GM12873 (cell line): Measurements from ENCODE around the gene SEC16A.

ENCODE experiments used
- TF ChIP-seq, protein P1 (sequence below): IDR thresholded peaks from 2 replicates; pipeline ENCODE4 v1.5.1; 2012; ENCODE audit warnings: low read depth, mild to moderate bottlenecking, moderate library complexity, low read length, control low read depth; ENCODE audit not compliant: insufficient read depth; ENCODE audit errors: missing control alignments

The SEC16A gene

DNA sequence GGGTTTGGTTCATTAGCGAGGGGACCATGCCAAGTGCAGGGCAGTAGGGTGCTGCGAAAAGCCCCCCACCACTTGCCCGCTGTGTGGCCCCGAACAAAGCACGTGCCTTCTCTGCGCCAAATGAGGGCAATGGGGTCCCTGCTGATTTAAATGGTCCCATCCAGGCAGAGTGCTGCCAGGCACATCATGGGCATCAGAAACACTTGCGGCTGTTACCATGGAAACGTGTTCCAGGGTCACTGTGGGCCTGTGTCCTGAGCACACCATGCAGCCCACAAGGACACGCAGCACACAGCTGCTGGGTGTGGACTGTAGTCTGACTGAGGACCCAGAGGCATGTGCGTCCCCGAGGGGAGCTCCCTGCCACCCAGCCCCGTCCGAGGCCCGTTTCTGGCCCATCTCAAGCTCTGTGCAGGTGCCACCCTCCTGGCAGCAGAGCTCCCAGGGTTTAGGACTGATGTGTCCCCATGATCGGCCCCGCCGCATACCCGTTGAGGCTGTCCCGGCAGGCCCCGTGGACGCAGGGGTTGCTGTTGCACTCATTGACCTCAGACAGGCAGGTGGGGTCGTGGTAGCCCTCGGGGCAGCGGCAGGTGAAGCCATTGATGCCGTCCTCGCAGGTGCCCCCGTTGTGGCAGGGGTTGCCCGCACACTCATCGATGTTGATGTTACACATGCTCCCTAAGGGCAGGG is 31.3 kb upstream of the SEC16A start:
- TF ChIP-seq, protein P1, sequence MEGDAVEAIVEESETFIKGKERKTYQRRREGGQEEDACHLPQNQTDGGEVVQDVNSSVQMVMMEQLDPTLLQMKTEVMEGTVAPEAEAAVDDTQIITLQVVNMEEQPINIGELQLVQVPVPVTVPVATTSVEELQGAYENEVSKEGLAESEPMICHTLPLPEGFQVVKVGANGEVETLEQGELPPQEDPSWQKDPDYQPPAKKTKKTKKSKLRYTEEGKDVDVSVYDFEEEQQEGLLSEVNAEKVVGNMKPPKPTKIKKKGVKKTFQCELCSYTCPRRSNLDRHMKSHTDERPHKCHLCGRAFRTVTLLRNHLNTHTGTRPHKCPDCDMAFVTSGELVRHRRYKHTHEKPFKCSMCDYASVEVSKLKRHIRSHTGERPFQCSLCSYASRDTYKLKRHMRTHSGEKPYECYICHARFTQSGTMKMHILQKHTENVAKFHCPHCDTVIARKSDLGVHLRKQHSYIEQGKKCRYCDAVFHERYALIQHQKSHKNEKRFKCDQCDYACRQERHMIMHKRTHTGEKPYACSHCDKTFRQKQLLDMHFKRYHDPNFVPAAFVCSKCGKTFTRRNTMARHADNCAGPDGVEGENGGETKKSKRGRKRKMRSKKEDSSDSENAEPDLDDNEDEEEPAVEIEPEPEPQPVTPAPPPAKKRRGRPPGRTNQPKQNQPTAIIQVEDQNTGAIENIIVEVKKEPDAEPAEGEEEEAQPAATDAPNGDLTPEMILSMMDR = no peak

DNA sequence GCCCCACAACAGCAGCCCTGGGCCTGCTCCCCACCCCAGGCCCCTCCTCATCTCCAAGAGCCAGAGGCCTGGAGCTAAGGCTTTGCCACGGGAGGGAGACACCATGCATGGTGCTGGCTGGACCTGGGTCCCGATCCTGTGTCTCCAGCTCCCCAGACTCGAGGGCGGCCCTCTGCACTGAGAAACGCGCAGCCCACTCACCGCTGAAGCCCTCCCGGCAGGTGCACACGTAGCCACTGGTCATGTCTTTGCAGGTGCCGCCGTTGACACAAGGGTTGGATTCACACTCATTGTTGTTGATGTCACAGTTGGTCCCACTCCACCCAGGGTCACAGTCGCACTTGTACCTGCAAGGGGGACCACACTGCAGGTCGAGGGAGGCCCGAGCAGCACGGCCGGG is 30.4 kb upstream of the SEC16A start:
- TF ChIP-seq, protein P1 = no peak

DNA sequence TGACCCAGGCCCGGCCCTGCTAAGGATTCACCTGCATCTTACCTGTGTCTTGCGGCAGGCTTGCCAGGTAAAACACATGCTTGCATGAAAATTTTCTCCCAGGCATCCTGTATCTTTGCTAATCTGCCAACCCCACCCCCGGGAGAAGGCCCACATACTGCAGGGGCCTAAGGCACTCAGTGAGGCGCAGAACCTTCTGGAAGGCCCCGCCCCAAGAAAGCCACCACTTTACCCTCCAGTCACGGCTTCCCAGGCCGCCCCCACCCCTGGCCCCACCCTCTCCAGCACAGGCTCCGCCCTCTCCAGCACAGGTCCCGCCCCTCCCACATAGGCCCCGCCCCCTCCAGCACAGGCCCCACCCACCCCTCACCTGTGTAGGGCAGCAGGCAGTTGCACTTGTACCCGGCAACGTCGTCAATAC is 29.8 kb upstream of the SEC16A start:
- TF ChIP-seq, protein P1 = no peak

DNA sequence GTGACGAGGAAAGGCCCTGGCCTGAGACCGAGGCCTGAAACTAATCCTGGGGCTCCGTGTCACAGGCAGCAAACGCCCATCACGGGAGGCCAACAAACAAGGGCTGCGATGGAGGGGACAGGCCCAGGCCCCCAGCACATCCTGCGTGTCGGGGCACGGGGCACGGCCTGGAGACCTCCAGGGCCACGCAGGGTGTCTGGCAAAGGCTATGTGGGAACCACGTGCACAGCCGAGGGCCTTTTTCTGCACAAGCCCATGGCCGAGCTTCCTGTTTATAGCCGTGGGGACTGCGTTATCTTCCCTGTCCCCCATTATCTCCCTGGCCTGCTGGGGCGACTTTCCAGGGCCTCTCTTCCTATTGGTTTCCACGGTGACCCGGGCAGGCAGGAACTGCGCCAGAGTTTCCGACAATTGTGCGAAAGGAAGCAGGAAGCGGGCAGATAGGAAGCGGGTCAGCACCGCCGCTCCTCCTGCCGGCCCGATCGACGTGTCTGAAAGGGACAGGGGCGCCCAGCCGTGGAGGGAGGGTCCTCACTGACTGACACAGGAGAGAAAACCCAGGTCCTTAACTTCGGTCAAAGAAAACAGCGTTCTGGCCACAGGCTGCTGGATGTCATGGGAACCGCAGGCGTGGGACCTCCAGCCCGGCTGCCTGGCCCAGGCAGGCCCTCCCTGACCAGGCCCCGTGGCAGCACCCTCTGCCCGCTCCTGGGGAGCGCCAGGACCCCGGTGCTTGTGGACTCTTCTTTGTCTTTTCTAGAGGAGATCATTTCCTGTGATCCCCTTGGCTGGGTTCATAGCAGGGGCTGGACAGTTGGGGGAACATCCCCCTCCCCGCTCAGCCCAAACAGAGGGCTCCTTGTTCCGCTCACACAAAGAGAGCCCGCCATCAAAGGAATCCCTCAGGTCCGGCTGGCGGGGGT is 29.1 kb upstream of the SEC16A start:
- TF ChIP-seq, protein P1 = no peak

DNA sequence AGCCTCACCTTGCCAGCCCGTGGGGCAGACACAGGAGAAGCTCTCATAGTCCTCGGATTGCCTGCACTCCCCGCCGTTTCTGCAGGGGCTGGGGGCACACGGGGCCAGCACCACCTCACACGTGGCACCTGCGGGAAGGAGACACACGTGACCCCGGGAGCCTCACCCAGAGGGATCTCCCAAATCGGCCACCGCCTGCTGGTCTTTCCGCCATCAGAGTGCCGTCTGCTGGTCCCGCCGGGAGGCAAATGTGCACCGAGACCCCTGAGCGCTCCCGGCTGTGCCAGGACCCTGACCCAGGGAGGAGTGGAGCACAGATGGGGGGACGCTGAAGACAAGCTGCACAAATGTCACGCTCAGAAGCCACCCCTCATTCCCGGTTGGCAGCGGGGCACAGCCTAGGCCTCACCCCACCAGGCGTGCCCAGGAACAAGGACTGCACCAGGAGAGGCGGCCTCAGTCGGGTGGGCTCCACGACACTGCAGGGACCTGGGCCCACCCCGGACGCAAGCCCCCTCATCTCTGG is 28.4 kb upstream of the SEC16A start:
- TF ChIP-seq, protein P1 = no peak

DNA sequence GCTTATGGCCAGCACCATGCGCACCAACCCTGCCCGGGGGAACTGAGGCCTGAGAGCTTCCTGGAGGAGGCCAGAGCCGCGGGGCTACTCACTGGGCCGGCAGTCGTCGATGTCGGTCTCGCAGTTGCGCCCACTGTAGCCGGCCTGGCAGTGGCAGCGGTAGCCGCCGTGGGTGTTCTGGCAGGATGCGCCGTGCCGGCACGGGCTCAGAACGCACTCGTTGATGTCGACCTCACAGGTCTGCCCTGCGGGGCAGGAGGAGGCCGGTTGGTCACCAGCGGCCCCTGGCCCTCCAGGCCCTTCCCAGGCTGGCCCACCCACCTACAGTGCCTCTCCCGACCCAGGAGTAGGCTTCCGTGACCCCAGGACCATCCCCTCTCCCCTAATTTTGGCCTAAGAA is 27.7 kb upstream of the SEC16A start:
- TF ChIP-seq, protein P1 = no peak

DNA sequence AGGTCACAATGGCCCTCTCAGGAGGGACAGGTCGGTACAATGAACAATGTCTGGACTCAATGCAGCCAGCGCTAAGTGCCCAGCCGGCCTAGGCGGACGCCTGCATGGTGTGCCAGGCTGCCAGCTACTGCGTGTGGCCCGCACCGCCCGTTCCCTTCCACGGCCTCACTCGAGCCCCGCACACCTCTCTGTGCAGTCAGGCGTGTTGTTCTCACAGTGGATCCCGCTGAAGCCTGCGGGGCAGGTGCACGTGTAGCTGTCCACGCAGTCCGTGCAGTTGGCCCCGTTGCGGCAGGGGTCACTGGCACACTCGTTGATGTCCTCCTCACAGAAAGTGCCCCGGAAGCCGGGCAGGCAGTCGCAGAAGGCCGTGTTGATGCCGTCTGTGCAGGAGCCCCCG is 26.7 kb upstream of the SEC16A start:
- TF ChIP-seq, protein P1 = no peak
